GM21423 (cell line): ENCODE results near the gene GCNA.
"Not testable (repeated sequence)": the region's sequence is repeated elsewhere in the genome, so short reads cannot be mapped to it uniquely, and the experiment has no call there.

Source experiments
- ATAC-seq: cut with Tn5 transposase; IDR thresholded peaks from one replicate; pipeline ENCODE4 v1.9.1; 2021; ENCODE audit warnings: mild to moderate bottlenecking, moderate library complexity; ENCODE audit not compliant: unreplicated experiment

GCNA gene

GRCh38 chrX:71556036-71556435, 22.2 kb upstream of the GCNA start:
- no peak for ATAC-seq

GRCh38 chrX:71558920-71559319, 19.3 kb upstream of the GCNA start:
- no peak for ATAC-seq

GRCh38 chrX:71559773-71560172, 18.5 kb upstream of the GCNA start:
- not testable (repeated sequence) for ATAC-seq

- no peak for ATAC-seq
These were observed 14.3 kb upstream of the GCNA start for GRCh38 chrX:71563921-71564320.

GRCh38 chrX:71565474-71566041, 12.7 kb upstream of the GCNA start:
- ATAC-seq = no peak

- ATAC-seq = not testable (repeated sequence)
These were observed 6.8 kb upstream of the GCNA start for GRCh38 chrX:71571390-71571789.

DNA sequence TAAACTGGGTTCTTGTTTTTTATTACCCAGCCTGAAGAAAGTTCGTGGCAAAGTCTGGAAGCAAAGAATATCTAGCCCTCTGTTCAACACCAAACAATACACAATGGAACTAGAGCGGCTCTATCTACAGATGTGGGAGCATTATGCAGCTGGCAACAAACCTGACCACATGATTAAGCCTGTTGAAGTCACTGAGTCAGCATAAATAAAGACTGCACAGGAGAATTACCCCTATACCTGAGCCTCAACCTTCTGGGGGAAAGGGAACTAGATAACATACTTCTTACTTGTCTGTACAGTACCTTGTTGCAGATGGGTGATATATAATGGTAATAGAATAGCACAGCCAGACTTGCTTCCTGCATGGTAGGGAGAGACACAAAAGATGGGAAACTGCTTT, 4.6 kb upstream of the GCNA start:
- no peak for ATAC-seq

GRCh38 chrX:71577682-71578081, 555 bp upstream of the GCNA start:
- no peak for ATAC-seq

DNA sequence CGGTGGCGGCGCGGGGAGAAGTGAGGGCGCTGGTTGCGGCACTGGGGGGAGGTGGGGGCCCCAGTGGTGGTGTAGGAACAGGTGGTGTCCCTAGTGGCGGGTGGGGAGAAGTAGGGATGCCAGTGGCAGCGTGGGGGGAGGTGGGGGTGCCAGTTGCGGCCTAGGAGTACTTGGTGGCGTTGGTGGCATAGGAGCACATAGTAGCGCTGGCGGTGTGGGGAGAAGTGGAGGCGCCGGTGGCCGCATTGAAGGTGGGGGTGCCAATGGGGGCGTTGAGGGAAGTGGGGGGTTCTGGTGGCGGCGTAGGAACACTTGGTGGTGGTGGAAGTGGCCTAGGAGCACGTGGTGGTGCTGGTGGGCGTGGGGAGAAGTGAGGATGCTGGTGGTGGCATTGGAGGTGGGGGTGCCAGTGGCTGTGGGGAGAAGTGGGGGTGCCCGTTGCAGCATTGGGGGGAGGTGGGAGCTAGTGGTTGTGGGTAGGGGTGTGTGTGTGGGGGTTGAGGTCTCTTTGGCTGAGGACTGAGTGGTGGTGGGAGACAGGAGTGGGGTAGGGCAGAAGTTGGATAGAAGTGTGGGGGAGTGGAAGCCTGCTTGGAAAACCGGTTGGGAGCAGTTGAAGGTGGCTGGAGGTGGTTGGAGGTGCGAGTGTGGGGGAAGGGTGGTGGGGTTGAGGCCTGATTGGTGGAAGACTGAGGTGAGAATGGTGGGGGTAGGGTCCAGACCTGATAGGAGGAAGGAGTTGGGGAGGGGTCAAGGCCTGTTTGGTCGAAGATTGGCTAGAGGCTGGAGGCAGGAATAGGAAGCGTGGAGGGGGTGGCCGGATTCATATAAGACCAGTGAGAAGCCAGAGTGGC, 1.1 kb downstream of the GCNA start:
- ATAC-seq = no peak

GRCh38 chrX:71579990-71580380, 1.7 kb downstream of the GCNA start:
- no peak for ATAC-seq

GRCh38 chrX:71581210-71581609, 3.0 kb downstream of the GCNA start:
- no peak for ATAC-seq

- no peak for ATAC-seq
These were observed 8.7 kb downstream of the GCNA start for GRCh38 chrX:71586929-71587328.

GRCh38 chrX:71593210-71593609, 15.0 kb downstream of the GCNA start:
- not testable (repeated sequence) for ATAC-seq

DNA sequence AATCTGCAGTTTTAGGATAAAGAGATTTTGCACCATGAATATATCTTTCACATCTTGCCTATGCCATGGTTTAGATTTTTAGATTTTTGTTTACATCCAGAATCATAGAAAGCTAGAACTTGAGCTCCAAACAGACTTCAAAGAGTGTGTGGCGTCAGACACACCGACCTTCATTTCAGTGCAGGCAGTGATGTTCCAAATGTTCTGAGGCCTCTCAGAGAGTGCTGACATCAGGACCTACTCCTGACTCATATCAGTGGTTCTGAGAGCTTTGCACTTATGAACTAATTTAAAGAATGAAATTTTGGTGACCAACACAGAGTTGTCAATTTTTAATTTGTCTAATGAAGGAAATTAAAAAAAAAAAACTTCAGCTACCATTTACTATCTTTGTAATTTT, 21.7 kb downstream of the GCNA start:
- ATAC-seq = no peak

- no peak for ATAC-seq
These were observed 25.4 kb downstream of the GCNA start for GRCh38 chrX:71603618-71604017.

DNA sequence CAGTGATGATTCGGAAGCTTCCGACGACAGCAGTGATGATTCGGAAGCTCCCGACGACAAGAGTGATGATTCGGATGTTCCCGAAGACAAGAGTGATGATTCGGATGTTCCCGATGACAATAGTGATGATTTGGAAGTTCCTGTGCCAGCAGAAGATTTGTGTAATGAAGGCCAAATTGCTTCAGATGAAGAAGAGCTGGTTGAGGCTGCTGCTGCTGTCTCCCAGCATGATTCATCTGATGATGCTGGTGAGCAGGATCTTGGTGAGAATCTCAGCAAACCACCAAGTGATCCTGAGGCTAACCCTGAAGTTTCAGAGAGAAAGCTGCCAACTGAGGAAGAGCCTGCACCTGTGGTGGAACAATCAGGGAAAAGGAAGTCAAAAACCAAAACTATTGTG, 25.9 kb downstream of the GCNA start:
- no peak for ATAC-seq

- no peak for ATAC-seq
These were observed 26.7 kb downstream of the GCNA start for GRCh38 chrX:71604796-71605568.

- ATAC-seq = no peak
These were observed 28.4 kb downstream of the GCNA start for GRCh38 chrX:71606536-71607216.

- no peak for ATAC-seq
These were observed 29.3 kb downstream of the GCNA start for GRCh38 chrX:71607488-71607887.

- ATAC-seq = no peak
These were observed 31.0 kb downstream of the GCNA start for GRCh38 chrX:71609095-71609750.

DNA sequence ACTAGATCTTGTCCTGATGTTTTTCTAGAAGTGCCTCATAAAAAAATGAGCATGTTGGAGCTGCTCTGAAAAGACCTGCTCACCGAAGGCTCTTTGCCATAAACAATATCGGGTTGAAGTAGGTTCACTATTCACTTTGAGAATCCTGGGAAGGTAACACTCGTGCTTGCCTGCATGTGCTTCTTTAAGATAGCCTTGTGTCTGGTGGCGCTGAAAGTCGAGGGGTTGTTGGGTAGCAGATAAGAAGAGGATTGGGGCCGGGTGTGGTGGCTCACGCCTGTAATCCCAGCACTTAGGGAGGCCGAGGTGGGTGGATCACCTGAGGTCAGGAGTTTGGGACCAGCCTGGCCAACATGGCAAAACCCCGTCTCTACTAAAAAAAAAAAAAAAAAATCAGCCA, 33.5 kb downstream of the GCNA start:
- ATAC-seq = not testable (repeated sequence)
